MM.1S (cell line): ENCODE results near the gene ZNF205.

Experiments used
- DNase-seq: peaks from one replicate; pipeline ENCODE4 v3.0.0-alpha.2; 2015
- H2AFZ ChIP-seq: fragments of 300-600 bp; sonication (generic); 2 replicates; pipeline ENCODE4 v1.6.0; 2016; ENCODE audit warnings: antibody characterized with exemption, low read length
- H3F3A ChIP-seq: fragments of 300-600 bp; sonication (generic); 2 replicates; pipeline ENCODE4 v1.6.1; 2016; ENCODE audit warnings: mild to moderate bottlenecking, antibody characterized with exemption, low read length, moderate library complexity, mixed read lengths; ENCODE audit not compliant: insufficient read depth
- H3K27ac ChIP-seq: fragments of 300-600 bp; sonication (generic); 2 replicates; pipeline ENCODE4 v1.5.1; 2016; ENCODE audit warnings: mild to moderate bottlenecking, low read length
- H3K27me3 ChIP-seq: fragments of 300-600 bp; sonication (generic); replicated peaks from 2 replicates; pipeline ENCODE4 v1.6.0; 2016; ENCODE audit warnings: low read length; ENCODE audit not compliant: insufficient read depth
- H3K36me3 ChIP-seq: fragments of 300-600 bp; sonication (generic); replicated peaks from 2 replicates; pipeline ENCODE4 v1.6.1; 2016; ENCODE audit warnings: mild to moderate bottlenecking, low read length, mixed read lengths; ENCODE audit not compliant: insufficient read depth
- H3K4me1 ChIP-seq: fragments of 300-600 bp; sonication (generic); 2 replicates; pipeline ENCODE4 v1.6.1; 2016; ENCODE audit warnings: low read length, mixed read lengths
- H3K4me2 ChIP-seq: fragments of 300-600 bp; sonication (generic); 2 replicates; pipeline ENCODE4 v1.6.0; 2016; ENCODE audit warnings: low read depth, low read length
- H3K4me3 ChIP-seq: fragments of 300-600 bp; sonication (generic); 2 replicates; pipeline ENCODE4 v1.5.1; 2016; ENCODE audit warnings: low read length, mixed read lengths
- H3K79me2 ChIP-seq: fragments of 300-600 bp; sonication (generic); 2 replicates; pipeline ENCODE4 v1.6.1; 2016; ENCODE audit warnings: mixed run types, low read length, mixed read lengths
- H3K9ac ChIP-seq: fragments of 300-600 bp; sonication (generic); 2 replicates; pipeline ENCODE4 v1.6.1; 2016; ENCODE audit warnings: low read length, mixed read lengths
- H3K9me2 ChIP-seq: fragments of 300-600 bp; sonication (generic); replicated peaks from 2 replicates; pipeline ENCODE4 v1.6.1; 2016; ENCODE audit warnings: mild to moderate bottlenecking, low read length, mixed read lengths; ENCODE audit not compliant: insufficient read depth
- H3K9me3 ChIP-seq: fragments of 300-600 bp; sonication (generic); replicated peaks from 2 replicates; pipeline ENCODE4 v1.6.1; 2016; ENCODE audit warnings: mild to moderate bottlenecking, low read length, mixed read lengths; ENCODE audit not compliant: insufficient read depth
- H4K20me1 ChIP-seq: fragments of 300-600 bp; sonication (generic); 2 replicates; pipeline ENCODE4 v1.6.1; 2016; ENCODE audit warnings: mild to moderate bottlenecking, low read length, moderate library complexity, mixed read lengths; ENCODE audit not compliant: insufficient read depth
- EZH2 ChIP-seq: fragments of 300-600 bp; sonication (generic); optimal IDR thresholded peaks from 2 replicates; pipeline ENCODE3; 2017; ENCODE audit warnings: low read depth, mild to moderate bottlenecking, antibody characterized with exemption, low read length, mixed read lengths
- EZH2phosphoT487 ChIP-seq: fragments of 300-600 bp; sonication (generic); IDR thresholded peaks from 2 replicates; pipeline ENCODE4 v1.6.1; 2018; ENCODE audit warnings: antibody characterized with exemption, low read length
- TF ChIP-seq, protein P1 (sequence below): fragments of 300-600 bp; sonication (generic); IDR thresholded peaks from 2 replicates; pipeline ENCODE4 v1.5.1; 2016; ENCODE audit warnings: antibody characterized with exemption, low read length, mixed read lengths

The ZNF205 gene

DNA sequence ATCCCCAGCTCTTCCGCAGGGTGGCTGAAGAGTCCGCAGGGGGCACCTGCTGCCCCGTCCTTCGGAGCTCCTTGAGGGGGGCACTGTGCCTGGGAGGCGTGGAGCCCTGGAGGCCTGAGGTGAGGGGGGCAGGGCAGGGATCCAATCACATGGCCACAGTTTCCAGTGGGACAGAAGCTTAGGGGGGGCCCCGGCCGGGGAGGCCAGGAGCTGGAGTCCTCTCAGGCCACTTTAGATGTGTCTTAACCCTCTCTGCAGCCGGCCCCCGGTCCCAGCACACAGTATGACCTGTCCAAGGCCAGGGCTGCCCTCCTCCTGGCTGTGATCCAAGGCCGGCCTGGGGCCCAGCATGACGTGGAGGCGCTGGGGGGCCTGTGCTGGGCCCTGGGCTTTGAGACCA lies 33.3 kb downstream of the ZNF205 start:
- peaks cover 26% of the 10 kb centered on the region for H3K27me3 ChIP-seq
- no peak for TF ChIP-seq EZH2phosphoT487
- TF ChIP-seq, protein P1, sequence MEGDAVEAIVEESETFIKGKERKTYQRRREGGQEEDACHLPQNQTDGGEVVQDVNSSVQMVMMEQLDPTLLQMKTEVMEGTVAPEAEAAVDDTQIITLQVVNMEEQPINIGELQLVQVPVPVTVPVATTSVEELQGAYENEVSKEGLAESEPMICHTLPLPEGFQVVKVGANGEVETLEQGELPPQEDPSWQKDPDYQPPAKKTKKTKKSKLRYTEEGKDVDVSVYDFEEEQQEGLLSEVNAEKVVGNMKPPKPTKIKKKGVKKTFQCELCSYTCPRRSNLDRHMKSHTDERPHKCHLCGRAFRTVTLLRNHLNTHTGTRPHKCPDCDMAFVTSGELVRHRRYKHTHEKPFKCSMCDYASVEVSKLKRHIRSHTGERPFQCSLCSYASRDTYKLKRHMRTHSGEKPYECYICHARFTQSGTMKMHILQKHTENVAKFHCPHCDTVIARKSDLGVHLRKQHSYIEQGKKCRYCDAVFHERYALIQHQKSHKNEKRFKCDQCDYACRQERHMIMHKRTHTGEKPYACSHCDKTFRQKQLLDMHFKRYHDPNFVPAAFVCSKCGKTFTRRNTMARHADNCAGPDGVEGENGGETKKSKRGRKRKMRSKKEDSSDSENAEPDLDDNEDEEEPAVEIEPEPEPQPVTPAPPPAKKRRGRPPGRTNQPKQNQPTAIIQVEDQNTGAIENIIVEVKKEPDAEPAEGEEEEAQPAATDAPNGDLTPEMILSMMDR: no peak
- TF ChIP-seq EZH2: no peak
- H3K9me2 ChIP-seq: no peaks in the 10 kb centered on the region
- no peak overlapping the region for H3K9ac ChIP-seq
- H2AFZ ChIP-seq: no peak overlapping the region
- H3K4me3 ChIP-seq: no peak overlapping the region
- H3K36me3 ChIP-seq: no peaks in the 10 kb centered on the region
- H3K4me1 ChIP-seq: no peaks in the 10 kb centered on the region
- H3K27ac ChIP-seq: no peak overlapping the region
- H3K4me2 ChIP-seq: no peak overlapping the region
- no peaks in the 10 kb centered on the region for H3K9me3 ChIP-seq
- H3F3A ChIP-seq: peaks cover 5% of the 10 kb centered on the region; the same call in 1 of the 2 replicates
- H4K20me1 ChIP-seq: no peaks in the 10 kb centered on the region
- no peaks in the 10 kb centered on the region for H3K79me2 ChIP-seq
- DNase-seq: no peak

DNA sequence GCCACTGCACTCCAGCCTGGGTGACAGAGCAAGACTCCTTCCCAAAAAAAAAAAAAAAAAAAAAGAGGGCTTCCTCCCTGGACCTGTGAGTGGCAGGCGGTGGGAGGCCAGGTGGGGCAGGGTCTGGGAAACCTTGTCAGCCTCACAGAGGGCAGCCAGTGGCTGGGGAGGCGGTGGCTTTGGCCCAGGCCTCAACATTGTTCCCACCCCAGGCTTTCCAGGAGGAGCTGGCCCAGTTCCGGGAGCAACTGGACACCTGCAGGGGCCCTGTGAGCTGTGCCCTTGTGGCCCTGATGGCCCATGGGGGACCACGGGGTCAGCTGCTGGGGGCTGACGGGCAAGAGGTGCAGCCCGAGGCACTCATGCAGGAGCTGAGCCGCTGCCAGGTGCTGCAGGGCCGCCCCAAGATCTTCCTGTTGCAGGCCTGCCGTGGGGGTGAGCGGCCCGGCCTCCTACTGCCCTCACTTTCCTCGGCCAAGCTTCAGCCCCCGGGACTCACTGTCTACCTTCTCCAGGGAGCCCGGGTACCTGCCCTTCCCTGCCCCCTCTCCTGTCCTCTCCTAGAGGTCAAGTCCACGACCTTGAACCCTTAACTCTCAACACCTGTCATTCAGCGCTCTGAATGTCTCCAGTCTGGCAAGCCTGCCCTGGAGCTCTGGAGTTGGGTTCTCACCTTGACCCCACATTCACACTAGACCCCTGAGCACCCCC lies 34.8 kb downstream of the ZNF205 start:
- peaks cover 26% of the 10 kb centered on the region for H3K27me3 ChIP-seq
- H3K36me3 ChIP-seq: no peaks in the 10 kb centered on the region
- H3K79me2 ChIP-seq: no peaks in the 10 kb centered on the region
- no peak for DNase-seq
- H3K4me2 ChIP-seq: no peak overlapping the region
- H3K4me1 ChIP-seq: 0 out of 2 replicates have a peak, but pooled peaks cover 4% of the 10 kb centered on the region
- H3K9ac ChIP-seq: no peak overlapping the region
- H3K9me2 ChIP-seq: no peaks in the 10 kb centered on the region
- H3K4me3 ChIP-seq: no peak overlapping the region
- TF ChIP-seq EZH2phosphoT487: no peak
- TF ChIP-seq, protein P1: no peak
- TF ChIP-seq EZH2: no peak
- no peak overlapping the region for H2AFZ ChIP-seq
- H3K27ac ChIP-seq: no peak overlapping the region
- H4K20me1 ChIP-seq: no peaks in the 10 kb centered on the region
- H3F3A ChIP-seq: peaks cover 14% of the 10 kb centered on the region; the same call in 1 of the 2 replicates
- no peaks in the 10 kb centered on the region for H3K9me3 ChIP-seq

DNA sequence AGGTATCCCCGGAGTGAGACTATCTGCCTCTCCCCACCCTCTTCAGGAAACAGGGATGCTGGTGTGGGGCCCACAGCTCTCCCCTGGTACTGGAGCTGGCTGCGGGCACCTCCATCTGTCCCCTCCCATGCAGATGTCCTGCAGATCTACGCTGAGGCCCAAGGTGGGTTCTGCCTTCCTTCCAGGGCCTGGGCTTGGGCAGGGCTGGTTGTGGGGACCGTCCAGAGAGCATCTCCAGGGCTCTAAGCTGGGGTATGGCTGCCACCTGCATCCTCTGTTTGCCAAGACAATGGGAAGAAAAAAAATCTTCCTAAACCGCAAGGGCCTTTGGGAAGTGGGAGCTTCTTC lies 35.3 kb downstream of the ZNF205 start:
- Histone ChIP-seq H3F3A (peaks cover 19% of the 10 kb centered on the region; the same call in 1 of the 2 replicates), H3K36me3 (no peaks in the 10 kb centered on the region), H3K4me1 (0 out of 2 replicates have a peak, but pooled peaks cover 4% of the 10 kb centered on the region), H4K20me1 (no peaks in the 10 kb centered on the region), H3K4me2 (no peak overlapping the region), H2AFZ (no peak overlapping the region), H3K4me3 (no peak overlapping the region), H3K27me3 (peaks cover 26% of the 10 kb centered on the region), H3K79me2 (no peaks in the 10 kb centered on the region), H3K27ac (no peak overlapping the region), H3K9me2 (no peaks in the 10 kb centered on the region), H3K9me3 (no peaks in the 10 kb centered on the region), H3K9ac (no peak overlapping the region)
- TF ChIP-seq, protein P1: no peak
- TF ChIP-seq EZH2phosphoT487: no peak
- DNase-seq: no peak
